EL (cell line): ENCODE data around the gene PARVG.

ENCODE experiments used
- DNase-seq: peaks from one replicate; pipeline ENCODE4 v3.0.0-alpha.2; 2016

Gene PARVG

DNA sequence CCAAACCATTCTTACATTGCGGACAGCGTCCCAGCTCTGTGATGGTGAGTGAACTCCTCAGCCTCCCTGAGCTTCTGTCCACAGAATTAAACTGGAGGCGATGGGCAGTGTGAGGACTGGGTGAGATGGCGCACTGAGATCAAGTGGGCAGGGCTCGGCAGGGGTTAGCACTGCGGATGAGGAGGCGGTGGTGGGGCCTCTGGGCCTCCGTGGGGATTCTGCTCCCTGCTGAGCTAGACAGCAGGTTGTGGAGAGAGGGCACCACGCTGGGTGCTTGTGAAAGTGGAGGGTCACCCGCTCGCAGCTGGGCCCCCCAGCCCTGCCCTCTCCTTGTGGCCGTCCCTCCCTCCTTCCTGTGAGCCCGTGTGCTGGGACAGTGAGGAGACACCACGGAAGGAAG is 25.6 kb upstream of the PARVG start:
- no peak for DNase-seq

DNA sequence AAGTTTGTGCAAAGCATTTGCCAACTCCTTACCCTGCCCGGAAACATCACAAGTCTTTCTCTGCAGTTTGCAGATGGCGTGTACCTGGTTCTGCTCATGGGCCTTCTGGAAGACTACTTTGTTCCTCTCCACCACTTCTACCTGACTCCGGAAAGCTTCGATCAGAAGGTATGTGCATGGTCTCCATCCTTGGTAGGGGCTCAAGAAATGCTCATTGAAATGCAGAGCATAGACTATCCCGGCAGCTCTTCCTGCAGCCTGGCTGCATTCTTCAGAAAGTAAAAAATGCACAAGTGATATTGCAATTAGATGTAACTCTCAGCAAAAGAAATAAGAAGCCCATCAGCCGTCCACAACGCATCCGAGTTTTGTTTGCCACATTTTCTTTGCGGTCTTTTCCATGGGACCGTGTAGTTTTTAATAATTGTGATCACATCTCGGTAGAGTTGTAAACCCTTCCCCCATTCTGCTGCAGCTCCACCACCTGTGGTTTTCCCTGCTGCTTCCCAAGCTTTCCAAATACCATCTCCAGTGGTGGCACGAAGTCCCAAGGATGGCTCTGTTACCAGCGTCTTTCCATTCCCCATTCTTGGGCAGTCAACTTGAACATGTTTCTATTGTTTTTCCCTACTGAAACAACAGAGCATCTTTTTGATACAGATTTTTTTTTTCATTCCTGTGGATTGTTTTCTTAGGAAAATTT is 22.7 kb upstream of the PARVG start:
- no peak for DNase-seq

DNA sequence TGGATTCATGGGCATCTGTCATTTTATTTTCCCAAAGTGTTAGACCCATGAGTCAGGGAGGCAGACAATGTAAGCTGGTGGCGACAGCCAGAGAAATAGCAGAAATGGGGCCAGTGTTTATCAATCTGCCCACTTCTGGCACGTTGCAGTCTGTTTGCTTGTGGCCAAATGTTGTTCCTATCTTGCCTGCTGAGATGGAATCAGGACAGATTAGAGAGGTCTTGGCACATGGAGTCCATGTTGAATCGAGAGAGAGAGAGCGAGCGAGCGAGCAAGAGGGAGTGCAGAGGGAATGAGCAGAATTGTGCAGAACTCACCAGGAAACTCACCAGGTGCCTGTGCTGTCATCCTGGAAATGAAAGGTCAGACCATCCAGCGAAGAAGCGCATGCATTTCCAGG is 21.9 kb upstream of the PARVG start:
- DNase-seq, result no peak

DNA sequence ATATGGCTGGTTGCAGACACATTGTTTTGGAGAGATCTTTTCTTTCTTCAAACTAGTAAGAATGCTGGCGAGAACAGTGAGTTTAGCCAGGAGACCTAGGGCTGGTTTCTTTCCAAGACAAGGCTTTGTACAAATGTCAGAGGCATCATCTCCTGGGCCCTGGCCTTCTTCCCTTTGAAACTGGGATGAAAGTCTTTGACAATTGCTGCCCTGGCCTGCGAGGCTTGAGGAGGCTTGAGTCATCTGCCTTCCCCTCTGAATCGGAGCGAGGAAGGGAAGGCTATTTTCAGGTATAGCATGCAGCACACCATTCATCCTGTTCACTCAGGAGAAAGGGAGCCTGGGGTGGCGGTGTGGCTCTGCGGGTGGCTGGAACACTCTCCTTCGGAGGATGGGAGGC is 21.5 kb upstream of the PARVG start:
- DNase-seq, result no peak

DNA sequence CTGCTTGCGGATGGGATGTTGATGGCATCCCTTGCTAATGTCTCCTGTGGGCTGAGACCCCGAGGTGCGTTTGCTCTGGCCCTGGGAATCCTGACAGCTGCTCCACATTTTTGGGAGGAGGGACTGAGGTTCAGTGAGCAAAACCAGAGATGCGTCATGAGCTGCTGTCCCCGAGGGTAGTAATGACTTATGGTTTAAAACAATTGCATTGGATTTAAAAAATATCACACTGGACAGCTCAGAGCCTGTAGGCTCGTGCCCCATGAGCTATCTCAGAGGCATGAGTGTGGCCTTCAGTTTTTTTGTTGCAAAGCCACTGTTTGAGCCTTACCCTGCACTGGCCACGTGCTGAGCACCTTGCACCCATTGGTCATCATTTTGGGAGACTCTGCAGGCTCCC is 20.9 kb upstream of the PARVG start:
- DNase-seq, result no peak

DNA sequence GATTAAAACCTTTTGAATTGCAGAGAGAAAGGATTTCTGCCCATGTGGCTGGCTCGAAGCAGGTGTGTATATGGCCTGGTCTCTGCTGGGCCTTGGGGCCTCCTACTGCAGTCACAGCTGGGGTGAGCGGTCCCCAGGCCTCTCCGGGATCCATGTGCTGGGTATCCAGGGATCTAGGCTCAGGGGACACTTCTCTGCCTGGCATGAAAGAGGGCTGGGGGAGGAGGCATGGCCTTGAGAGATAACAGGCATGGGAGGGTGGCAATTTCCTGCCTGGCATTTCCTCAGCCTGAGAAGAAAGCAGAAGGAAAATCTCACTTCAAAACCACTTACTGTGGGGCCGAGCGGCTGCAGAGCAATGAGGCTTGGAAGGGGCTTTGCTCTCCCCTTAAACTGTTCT is 20.3 kb upstream of the PARVG start:
- DNase-seq, result no peak

DNA sequence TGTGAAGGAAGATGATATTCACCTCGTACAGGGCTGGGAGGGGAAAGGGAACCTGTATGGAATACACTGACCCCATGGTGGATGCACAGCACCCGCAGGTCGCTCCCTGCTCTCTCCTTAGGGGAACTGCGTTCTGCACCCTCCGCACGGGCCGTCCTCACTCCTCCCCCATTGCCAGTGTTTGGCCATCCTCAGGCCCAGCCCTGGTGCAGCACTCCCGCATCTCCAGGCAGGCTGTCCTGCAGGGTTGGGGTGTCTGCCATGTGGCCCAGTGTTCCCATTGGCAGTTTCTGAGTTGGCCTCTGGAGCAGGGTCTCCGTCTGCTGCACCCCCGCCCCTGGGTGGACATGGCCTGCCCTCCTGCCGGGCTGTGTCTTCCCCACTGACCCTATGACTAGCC is 19.1 kb upstream of the PARVG start:
- no peak for DNase-seq

DNA sequence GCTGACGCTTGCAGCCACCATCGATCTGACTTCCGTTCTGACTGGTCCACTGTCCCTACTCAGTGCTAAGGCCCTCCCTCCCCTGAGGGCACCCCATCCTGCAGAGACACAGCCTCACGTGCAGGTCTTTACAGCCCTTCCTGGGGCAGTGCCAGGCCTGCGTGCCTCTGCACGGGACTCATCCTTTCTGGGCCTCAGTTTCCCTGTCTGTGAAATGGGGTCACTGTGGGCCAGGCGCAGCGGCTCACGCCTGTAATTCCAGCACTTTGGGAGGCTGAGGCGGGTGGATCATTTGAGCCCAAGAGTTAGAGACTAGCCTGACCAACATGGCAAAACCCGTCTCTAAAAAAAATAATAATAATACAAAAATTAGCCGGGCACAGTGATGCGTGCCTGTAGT is 17.8 kb upstream of the PARVG start:
- DNase-seq, result no peak

DNA sequence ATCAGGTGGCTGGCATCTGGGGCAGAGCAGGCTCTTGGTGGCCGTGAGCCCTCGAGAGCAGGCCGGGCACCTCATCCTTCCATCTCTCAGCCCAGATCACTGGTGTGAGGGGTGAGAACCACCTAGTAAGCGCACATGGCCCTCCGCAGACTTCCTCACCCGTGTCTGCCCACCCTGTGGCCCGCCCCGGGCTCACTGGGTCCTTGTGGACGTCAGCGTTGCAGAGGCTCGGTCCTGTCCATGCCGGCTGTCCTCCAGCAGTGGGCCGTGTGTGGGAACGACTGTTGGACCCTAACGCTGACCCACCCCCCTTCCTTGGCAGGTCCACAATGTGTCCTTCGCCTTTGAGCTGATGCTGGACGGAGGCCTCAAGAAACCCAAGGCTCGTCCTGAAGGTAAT is 17.2 kb upstream of the PARVG start:
- no peak for DNase-seq

DNA sequence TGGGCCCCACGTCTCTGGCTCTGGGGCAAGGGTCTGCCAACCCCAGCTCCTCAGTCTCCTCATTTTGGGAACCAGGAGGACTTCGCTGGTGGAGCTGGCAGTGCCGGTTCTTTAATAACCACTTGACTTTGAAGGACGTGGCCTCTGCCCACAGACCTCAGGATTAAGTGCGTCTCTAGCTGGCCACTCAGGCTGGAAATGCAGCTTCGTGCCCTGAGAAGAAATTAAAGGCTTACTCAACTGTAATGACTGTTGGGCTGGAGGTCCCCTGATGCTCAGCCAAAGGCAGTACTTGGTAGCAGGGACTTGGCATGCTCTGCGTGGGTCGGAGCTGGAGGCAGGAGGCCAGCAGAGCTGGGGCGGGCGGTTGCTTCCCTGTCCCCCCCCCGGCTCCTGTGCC is 16.7 kb upstream of the PARVG start:
- no peak for DNase-seq

DNA sequence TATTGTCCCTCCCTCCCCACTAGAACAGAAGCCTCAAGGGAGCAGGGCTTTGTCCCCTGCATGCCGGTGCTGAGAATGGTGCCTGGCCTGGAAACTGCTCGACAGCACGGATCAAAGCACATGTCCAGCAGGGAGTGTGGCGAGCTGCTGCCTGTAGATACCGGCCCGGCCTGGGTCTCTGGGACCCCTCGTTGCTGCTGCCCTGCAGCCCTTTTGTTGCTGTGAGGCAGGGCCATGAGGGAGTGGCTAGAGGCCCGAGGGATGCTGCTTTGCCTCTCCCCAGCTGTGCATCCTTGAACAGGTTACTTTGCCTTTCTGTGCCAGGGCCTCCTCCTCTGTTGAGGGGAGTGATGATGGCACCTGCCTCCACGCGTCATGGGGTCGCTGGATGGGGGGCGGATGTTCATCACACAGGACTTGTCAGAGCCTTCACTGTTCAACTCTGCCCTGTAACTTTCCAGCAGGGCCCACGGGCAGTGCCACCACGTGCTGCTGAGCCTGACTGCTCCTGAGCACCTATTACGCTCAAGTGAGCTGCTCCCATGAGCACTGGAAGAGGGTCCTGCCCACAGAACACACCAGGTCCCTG is 15.3 kb upstream of the PARVG start:
- no peak for DNase-seq

DNA sequence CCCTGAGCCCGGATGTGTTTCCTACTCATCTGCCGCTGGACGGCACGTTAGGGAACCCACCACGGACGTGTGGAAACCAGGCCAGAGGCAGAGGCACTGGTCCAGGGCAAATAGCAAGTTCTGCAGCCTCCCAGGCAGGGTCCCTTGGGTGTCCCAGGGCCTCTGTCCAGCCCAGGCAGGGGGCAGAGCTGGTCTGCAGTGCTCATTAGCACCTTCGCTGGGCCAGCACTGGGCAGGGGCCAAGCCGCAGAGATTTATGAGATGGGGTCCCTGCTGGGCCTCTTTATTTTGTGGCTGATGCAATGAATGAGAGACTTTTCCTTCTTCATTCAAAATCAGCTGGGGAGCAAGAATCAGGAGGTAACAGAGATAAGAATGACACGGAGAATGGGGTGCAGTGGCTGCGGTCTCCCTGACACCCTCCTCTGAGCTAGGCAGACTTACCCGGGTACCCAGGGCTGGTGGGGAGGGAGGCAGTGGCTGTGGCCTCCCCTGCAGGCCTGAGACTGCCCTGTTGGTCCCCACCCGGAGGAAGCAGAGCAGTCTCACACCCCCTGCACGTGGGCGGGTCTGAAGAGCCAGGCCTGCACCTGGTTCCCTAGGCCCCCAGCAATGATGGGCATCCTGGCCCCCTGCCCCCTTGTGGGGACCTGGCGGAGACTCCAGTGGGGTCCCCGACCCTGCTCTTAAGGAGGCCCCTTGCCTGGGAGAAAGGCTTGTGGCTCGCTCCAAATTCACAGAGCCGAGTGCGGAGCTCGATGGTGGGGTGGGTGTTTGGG is 14.0 kb upstream of the PARVG start:
- no peak for DNase-seq

DNA sequence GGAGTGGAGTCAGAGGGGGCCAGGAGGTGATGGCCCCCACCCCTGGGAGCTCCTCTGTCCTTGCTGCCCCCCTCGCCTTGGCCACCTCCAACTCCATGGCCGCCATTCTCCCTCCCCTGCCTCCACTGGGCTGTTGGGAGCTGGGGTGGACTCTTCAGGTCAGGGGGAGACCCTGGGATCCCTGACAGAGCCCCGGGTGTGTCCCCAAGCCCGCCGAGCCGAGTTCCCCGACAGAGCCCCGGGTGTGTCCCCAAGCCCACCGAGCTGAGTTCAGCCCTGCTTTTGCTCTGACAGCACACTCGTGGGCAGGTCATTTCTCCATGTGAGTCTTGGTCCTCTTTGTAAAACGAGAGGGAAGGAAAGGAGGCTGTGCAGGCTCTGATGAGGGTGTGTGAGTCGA is 13.2 kb upstream of the PARVG start:
- no peak for DNase-seq

DNA sequence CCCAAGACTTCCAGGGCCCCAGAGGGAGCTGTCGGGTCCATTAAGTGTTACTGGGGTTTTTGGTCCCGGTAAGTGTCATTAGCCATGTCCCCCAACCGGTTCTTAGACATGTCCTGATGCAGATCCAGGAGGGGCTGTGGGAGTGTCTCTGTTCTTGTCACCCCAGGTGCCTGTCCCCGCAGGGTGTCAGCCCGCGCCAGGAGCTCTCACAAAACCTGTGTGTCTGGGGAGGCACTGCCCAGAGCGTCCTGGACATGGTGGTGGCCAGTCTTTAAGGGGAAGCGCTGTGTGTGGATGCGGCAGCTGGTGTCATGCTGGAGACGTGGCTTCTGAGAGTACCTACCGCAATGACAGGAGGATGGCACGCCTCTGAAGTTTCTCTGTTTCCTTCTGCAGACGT is 12.5 kb upstream of the PARVG start:
- DNase-seq, result no peak

DNA sequence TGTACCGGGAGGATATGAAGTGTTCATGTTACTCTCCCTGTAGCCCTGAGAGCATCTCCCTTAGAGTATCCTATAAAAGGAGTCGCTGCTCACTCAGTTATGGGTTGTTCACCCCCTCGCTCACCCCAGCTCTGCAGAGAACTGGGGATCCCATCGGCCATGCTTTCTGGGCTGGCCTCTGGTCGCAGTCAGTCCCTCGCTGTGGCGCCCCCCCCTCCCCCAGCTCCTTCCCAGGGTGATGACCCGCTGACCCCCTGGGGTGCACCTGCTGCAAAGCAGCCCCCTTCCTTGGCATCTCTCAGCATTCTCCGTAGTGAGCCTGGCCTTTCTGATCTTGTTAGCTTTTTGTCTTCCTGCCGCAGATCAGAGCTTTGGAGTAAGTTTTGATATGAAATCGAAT is 10.3 kb upstream of the PARVG start:
- no peak for DNase-seq

DNA sequence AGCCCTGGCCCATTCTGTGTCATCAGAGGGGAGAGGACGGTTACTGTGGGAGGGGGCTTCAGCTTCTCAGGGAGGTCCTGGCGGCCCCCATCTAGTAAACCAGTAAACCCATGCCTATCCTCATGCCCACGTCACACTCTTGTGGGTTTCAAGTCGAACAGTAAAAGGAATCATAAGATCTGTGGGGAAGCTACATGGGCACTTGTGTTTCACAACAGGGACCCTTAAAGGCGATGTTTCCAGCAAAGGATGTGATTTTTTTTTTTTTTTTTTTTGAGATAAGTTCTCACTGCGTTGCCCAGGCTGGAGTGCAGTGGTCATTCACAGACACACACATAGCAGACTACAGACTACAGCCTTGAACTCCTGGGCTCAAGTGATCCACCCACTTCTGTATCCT is 9.2 kb upstream of the PARVG start:
- no peak for DNase-seq

DNA sequence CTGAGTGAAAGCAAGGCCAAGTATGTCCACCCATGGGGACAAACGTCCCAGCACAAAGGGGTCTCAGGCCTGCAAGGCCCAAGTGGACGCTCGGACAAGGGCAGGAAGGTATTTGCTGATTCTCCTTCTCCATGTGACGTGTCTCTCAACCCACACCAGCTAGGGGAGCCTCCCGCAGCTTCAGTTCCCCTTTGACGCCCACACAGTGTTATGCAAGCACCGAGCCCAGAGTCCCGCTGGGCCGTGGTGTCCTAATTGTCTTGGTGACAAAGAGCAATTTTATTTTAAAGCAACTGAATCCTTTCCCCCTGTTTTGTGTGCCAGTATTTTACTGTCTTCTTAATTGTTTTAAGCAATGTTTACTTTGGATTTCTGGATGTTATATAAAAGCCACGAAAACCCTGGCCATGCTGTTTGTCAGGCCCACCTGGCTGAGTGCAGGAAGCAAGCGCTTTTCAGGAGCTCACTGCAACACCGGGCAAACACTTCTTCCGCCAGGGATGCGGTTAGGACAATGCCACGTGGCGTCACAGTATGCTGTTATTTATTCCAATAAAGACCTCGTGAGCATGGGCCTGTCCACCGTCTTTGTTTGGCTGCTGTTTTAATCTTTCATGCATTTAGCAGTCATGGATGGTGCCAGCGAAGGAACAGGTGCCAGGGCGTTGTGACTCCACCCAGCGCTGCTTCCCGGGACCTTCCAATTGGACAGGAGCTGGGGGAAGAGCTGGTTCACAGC is 8.2 kb upstream of the PARVG start:
- no peak for DNase-seq

DNA sequence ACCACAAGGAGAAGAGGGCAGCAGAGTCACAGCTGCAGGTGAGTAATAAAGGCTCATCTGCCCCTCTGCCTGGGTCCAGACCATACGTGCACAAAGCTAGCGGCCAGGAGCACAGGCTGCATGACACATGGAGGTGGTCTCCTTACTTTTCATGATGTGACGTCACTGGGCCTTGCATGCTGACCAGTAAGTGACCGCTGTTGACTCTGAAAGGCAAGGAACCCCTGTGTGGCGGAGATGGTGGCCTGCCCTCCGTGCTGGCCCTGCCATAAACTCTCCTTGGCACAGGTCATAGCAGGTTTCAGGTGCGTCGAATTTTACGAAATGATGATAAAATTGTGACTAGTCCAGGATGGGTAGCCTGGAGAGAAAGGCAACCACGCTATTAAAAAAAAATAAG is 7.6 kb upstream of the PARVG start:
- no peak for DNase-seq

DNA sequence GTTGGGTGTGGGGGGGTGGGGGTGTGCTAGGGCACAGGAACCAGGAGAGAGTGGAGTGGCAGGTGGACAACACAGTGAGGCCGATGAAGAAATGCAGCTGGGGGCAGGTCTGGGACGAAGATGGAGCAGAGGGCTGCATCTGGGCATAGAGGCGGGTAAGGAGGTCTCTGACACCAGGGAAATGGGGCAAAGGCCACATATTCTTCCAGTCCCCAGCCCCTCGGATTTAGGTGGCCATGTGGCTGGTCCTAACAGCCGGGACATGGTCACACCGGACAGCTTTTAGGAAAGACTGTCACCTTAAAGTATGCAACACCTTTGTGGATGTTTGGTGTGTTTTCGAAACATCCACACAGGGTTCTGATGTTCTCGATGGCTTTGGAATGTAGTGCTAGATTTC is 5.0 kb upstream of the PARVG start:
- DNase-seq, result no peak

DNA sequence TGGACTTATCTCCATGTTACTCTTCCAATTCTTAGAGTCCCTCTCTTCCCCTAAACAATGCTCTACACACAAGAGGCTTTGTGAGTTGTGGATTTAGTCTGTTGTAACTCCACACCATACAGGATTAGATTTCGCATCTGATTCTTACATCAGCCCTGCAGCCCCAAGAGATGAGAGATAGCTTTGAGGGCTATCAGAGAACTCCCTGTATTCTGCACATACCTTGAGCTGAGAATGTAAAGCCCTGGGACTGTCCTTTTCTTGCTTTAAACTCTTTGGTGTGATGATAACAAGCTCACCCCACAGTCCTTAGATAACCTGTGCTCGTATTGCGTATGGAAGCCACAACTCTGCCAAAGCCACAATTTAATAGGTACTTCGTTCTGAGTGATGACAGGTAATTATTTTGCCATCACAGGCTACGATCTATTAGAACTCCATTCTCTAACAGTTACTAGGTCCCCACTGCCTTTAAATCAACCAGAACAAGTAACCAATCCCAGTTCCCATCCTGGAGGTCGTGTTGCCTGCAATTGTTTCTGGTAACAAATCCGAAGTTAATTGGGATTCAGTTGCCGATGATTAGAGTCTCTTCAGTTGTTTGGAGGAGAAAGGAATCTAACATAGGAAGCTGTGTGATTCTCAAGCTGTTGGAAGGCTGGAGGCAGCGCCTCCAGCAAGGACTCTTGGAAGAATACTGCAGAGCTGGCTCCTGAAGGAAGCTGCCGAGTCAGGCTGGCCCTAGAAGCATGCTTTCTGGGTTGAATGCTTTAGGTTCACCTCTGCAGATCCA is 1.3 kb upstream of the PARVG start:
- DNase-seq, result no peak

DNA sequence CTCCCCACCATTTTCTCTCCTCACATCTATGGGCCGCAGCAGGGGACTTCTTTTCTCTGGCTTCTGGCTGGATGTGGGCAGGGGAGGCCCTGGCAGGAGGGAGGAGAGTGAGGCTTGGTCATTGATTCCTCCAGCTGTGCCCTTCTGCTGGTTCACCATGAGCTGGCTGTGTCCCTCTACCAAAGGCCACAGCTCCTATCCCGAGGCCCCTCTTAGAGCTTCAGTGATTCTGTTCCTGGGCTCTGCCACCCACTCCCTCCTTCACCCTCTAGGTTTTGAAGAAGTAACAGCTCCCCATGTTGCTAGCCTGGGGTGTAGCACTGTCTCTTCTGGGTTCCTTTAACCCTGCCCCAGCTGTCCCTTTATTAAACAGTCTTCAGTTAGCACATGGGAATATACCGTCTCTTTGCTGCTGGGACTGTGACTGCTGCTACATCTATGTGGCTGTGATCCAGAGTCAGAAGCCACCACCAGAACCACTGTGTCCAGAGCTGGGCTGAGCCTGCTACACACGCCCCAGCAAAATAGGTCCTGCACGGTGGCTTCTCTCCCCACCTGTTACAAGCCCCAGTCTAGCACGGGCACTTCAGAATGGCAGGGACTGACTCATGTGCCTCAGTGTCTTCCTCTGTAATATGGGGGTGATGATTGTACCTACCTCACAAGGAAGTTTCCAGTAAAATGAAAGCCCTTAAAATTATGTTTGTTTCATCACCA is 578 bp upstream of the PARVG start:
- DNase-seq, result no peak
